NCI-H1092 treated with DMSO at 0.1 percent for 48 hours (cell line): Measurements from ENCODE around the gene STK33.

Source experiments
- DNase-seq: peaks from one replicate; lab custom pipeline; 2025; lab: John Stamatoyannopoulos, UW

STK33 gene

DNA sequence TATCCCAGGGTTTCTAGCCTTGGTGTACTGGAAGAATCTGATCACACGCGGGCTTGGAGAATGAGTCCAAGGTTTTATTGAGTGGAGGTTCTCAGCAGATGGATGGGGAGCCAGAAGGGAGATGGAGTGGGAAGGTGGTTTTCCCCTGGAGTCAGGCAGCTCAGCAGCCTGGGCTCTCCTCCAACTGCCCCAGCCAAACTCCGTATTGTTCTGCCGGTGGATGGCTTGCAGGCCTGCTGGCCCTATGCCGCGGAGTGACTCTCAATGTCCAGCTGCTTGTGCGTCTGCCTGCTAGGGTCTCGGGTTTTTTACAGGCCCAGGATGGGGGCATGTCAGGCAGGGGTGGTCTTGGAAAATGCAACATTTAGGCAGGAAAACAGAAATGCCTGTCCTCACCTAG, 168.0 kb downstream of the STK33 start:
- DNase-seq = no peak

- DNase-seq = no peak
These were observed 178.8 kb downstream of the STK33 start for GRCh38 chr11:8415195-8415594.

DNA sequence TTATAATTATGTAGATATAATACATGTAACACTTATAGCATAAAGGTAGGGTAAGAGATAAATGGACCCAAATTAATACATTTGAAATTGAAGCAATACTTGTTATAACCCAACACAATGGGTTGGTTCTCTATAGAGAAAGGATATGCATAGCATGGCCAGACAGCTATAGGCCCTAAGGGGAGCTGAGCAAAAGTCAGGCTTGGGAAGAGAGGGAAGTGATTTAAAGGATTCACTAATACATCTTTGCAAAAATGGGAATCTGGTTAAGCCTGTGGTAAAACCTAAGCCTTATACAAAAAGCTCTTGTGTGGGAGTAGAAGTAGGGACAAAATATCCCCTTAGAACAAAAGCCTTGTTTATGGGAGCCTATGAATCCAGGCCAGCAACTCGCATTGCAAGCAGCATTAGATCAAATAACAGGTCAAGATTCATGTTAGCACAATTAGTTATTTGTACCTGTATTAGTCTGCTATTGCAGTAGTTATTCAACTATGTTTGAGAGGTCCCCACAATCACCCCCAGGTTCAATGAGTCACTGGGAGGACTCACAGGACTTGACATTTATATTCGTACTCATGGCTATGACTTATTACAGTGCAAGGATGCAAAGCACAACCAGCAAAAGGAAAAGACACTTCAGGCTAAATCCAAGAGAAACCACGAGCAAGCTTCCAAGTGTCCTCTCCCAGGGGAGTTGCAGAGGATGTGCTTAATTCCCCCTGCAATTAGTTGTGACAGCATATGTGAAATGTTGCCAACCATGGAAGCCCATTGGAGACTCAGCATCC, 185.7 kb downstream of the STK33 start:
- DNase-seq = no peak

DNA sequence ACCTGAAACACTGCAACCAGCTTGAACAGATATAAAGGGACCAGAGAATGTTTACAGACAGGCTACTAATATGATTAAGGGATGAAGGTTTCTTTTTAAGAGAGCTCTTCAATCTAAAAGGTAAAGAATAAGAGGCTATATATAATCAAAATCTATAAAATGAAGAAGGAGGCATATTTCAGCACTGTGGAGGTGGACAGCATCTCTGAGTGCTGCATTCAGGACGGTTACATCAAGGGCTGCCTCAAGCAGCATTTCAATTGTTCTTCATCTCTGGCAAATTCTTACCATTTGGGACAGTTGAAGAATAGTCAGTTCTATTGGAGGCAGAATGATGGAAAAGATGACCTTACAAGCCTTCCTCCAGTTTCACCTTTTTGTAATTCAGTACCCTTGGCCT, 190.7 kb downstream of the STK33 start:
- no peak for DNase-seq

DNA sequence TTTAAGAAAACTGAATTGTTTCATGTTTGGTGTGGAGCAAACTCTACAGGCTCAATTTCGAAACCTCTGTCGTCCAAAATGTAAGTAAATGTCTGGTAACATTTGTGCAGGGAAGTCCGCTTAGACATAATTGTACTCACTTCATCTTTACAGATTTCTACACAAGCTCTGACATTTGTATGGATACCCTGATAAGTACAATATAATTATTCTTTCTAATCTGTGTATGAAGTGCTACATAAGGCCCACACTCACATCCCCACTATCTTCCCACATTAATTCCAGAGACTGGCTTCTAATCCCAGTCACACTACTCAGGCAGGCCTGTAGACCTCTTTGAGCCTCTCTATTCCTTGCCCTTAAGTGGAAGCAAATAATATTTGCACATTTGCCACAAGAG, 201.1 kb downstream of the STK33 start:
- DNase-seq = no peak

DNA sequence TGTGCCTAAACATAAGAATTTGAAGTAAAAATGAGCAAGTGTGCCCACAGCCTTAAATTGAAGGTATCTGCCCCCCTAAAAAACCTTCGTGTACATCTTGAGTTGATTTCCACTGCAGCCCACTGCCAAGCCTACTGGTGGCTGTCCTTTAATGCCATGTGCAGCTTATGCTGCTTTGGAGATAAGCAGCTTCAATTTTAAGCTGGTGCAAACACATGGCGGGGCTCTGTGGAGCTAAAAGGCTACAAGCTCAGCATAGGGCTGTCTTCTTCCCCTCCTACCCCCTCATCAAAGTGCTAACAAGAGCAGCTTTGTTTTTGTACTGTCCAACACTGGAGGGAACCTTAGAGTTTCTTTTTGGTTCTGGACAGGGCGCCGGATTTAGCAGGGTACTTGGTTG, 201.9 kb downstream of the STK33 start:
- DNase-seq = no peak

GRCh38 chr11:8390851-8391612, 203.0 kb downstream of the STK33 start:
- no peak for DNase-seq

- peak; percentile 74 for DNase-seq
These were observed 204.7 kb downstream of the STK33 start for GRCh38 chr11:8389029-8389996.

DNA sequence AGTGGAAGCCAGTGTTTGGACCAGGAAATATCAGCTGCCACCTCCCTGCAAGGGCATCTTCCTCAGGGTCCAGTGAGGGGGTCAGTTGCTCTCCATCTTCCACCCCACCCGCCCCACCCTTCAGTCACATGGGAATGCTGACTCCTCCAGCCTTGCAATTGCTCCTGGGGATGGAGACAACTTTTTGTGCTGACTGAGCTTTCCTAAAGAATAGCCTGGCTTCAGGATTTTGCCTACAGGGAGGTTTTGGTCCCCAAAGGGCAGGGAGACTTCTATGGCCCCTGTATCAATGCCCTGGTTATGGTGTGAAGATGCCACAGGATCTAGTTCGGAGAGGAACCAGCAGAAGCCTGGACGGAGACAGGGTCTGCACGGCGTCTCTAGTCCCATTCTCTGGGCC, 206.3 kb downstream of the STK33 start:
- no peak for DNase-seq

DNA sequence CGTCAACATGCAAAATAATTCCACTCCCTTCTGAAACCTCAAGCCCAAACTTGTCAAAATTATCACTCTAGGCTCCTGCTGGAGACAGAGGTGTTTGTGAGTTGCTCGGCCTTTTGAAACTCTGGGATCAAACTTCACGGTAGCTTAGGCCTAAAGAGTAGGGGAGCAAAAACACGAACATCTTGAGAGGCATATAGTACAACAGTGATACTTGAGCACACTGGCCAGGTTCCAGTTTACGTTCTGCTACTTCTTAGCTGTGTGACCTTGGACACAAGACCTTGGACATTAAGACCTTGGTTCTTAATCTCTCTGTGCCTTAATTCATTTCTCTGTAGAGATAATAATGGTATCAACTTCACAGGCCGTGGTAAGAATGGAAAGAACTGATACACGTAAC, 206.9 kb downstream of the STK33 start:
- DNase-seq = no peak

DNA sequence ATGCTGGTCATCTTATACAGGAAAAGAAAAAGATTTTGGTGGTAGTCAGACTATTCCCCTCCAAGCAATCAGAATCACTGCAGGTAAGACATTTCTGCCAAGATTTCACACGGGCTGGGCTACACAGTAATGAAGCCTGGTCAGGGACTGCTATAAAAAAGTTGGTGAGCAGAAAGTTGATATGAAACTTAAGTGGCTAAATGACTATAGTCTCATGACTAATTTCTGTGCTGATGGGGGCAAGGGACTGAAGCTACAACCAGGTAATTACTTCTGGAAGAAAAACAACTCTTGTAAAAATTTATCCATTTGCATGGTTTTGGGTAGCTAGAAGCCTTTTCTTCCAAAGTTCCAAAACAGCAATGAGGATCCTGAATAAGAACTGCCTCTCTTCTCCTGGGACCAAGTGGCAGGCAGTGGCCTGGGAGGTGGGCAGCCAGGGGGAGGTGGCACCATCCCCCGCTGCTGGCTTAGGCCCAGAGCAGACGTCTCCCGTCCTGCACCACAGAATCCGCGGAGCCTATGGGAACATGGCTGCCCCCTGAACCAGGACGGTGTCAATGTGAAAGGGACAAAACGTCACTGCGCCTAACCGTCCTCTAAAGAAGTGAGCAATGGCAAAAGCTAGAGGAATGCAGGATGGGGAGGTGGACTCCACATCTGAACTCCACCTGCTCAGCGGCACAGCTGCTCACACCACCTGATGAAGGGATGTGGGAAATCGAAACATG, 207.7 kb downstream of the STK33 start:
- no peak for DNase-seq

DNA sequence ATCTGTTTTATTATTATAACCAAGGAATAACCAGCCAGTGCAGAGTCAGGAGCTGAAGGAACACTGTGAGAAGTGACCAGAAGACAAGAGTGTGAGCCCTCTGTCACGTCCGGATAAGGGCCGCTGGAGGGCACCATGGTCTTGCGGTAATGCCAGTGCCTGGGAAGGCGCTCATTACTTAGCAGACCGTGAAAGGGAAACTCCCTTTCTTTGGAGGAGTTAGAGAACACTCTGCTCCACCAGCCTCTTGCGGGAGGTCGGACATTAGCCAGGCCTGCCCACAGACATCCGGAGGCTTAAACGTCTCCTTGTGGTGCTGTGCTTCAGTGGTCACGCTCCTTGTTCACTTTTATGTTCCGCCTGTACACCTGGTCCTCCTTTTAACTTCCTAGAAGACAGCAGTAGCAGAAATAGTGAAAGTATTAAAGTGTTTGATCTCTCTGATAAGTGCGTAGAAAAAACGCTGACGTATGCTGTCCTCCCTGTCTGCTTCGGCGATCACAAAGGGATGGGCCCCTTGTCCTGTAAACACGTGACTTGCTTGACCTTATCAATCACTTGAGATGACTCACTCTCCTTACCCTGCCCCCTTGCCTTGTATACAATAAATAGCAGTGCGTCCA, 209.7 kb downstream of the STK33 start:
- DNase-seq = no peak

DNA sequence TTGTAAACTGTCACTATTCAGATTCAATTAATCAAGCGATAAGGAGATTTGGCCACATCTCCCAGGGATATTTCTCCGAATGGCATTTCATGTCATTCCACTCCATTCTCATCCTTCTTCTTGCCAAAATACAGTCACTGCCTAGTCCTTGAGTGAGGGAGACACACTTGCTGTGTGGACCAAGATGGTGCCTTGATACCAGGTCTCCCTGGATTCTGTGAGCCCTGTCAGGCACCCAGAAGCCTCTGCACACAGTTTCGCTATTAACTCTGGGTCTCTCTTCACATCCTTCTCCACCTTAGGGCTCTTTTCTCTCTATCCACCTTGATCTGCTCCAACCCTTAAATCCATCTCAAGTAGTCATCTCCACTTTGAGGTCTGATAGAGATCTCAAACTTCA, 210.4 kb downstream of the STK33 start:
- DNase-seq = no peak

- DNase-seq = no peak
These were observed 210.8 kb downstream of the STK33 start for GRCh38 chr11:8383227-8383626.

DNA sequence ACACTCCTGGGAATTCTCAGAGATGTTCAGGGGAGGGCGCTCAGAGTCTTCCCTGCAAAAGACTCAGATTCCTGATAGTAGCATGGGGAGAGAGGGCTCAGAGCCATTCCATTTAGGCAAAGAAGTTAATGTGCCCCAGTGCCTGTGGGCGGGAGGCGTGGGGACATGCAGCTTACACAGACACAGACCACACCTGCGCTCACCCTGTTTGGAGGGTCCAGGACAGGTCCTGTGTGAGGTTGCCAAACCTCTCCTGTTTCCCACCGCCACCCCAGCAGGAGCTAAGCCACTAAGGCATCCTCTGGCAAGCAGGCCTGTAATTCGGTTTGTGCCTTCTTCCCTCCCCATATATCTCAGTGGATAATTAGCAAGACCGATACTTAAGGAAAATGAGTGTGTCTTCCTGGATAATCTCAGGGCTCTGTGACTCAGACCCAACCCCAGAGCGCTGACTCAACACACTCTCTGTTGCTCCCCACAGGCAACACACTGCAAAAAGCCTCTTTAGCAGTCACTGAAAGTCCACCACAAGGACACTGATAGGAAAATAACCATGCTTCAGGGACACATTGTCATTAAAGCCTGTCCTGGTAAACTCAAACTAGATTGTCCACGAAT, 211.5 kb downstream of the STK33 start:
- no peak for DNase-seq

DNA sequence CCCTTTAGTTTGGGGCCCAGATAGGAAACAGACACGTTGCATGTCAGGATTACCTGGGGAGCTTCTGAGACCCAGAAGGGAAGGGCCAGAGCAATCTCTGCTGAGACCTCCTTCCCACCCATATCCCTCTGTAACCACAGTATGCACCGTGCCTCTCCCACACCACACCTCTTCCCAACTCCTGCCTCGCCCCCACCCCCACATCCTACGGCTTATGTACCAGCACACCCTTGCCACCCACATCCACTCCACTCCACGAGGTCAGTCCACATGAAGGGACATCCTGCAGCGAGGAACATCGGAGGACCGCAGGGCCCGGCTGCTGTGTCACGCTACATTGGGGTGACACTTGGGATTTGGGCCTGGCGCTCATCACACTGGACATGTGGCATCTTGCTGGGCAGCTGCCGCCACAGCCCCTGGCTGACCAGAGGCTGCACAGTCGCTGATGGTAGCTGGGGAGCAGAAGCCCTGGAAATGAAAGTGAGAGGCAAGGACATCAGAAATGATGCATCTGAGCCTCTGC, 212.1 kb downstream of the STK33 start:
- DNase-seq = no peak

GRCh38 chr11:8381343-8381742, 212.7 kb downstream of the STK33 start:
- no peak for DNase-seq

DNA sequence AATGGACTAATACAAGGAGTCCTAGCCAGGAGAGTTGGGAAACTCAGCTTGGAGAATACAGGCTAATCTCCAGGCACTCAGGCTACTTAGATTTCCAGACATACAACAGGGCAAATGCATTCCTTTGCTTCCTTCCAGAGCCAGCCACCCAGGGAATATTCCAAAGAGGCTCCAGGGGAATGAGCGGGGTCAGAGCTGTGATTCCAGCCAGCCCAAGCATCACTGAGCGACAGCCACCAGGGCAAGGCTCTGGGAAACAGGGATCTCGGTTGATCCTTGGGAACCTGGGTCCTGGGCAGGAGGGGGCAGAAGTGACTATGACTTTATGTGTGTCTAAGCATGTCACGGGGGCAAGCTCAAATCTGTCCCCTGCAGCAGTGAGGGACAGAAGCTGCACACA, 218.1 kb downstream of the STK33 start:
- no peak for DNase-seq

- no peak for DNase-seq
These were observed 218.6 kb downstream of the STK33 start for GRCh38 chr11:8375460-8375859.

GRCh38 chr11:8374716-8375115, 219.3 kb downstream of the STK33 start:
- DNase-seq = no peak
